ENCODE measurements around the gene LPO. TPM values are rescaled to one million over a fixed set of nuclear protein-coding genes. Genes with fewer than 3 reads are reported as not detected.

The LPO gene
- polyA plus RNA-seq, 1 donor from 2014 or later = not detected

GRCh38 chr17:58253082-58253481 lies 14.7 kb downstream of the LPO start:
- H4K20me1 ChIP-seq (ENCODE audit: insufficient read depth) = no peaks in the 10 kb centered on the region
- no peaks in the 10 kb centered on the region for H3K9me2 ChIP-seq (ENCODE audit: insufficient read depth, low read length)
- H3F3A ChIP-seq (ENCODE audit: insufficient read depth, low read length, poor library complexity, severe bottlenecking) = no peaks in the 10 kb centered on the region
- no peaks in the 10 kb centered on the region for H3K9me3 ChIP-seq (ENCODE audit: low read length)
- H3K79me2 ChIP-seq (replicated peaks; ENCODE audit: insufficient read depth, low read length) = no peaks in the 10 kb centered on the region
- no peak for TF ChIP-seq RAD21 (conservative IDR thresholded peaks at IDR 0.05)
- TF ChIP-seq MXI1 (conservative IDR thresholded peaks at IDR 0.05; ENCODE audit: poor library complexity, severe bottlenecking) = no peak
- no peak for TF ChIP-seq POLR2AphosphoS5 (IDR thresholded peaks at IDR 0.05)
- H3K36me3 ChIP-seq (ENCODE audit: insufficient read depth, low read length) = no peaks in the 10 kb centered on the region
- H2AFZ ChIP-seq (ENCODE audit: low read depth, low read length) = no peak overlapping the region
- H3K27ac ChIP-seq (ENCODE audit: low read length) = no peak overlapping the region
- no peak overlapping the region for H3K9ac ChIP-seq (ENCODE audit: low read length)
- no peak overlapping the region for H3K4me2 ChIP-seq (ENCODE audit: low read length)
- H3K4me3 ChIP-seq (ENCODE audit: low read length) = no peak overlapping the region
- H3K27me3 ChIP-seq (ENCODE audit: insufficient read depth, low read depth, low read length) = peaks cover 30% of the 10 kb centered on the region

- TF ChIP-seq MXI1 (conservative IDR thresholded peaks at IDR 0.05; ENCODE audit: poor library complexity, severe bottlenecking) = no peak
- peak; percentile 15 for TF ChIP-seq CTCF (IDR thresholded peaks at IDR 0.05; ENCODE audit: poor library complexity, severe bottlenecking)
- H3K4me2 ChIP-seq (ENCODE audit: low read length) = no peak overlapping the region
- H3K36me3 ChIP-seq (ENCODE audit: insufficient read depth, low read length) = no peaks in the 10 kb centered on the region
- H3K9ac ChIP-seq (ENCODE audit: low read length) = no peak overlapping the region
- H3K27ac ChIP-seq (ENCODE audit: low read length) = no peak overlapping the region
- no peaks in the 10 kb centered on the region for H4K20me1 ChIP-seq (ENCODE audit: insufficient read depth)
- peaks cover 18% of the 10 kb centered on the region for H3K27me3 ChIP-seq (ENCODE audit: insufficient read depth, low read depth, low read length)
- H3F3A ChIP-seq (ENCODE audit: insufficient read depth, low read length, poor library complexity, severe bottlenecking) = no peaks in the 10 kb centered on the region
- H3K4me3 ChIP-seq (ENCODE audit: low read length) = no peak overlapping the region
- no peaks in the 10 kb centered on the region for H3K9me2 ChIP-seq (ENCODE audit: insufficient read depth, low read length)
- H3K79me2 ChIP-seq (replicated peaks; ENCODE audit: insufficient read depth, low read length) = no peaks in the 10 kb centered on the region
- H2AFZ ChIP-seq (ENCODE audit: low read depth, low read length) = no peak overlapping the region
- H3K9me3 ChIP-seq (ENCODE audit: low read length) = no peaks in the 10 kb centered on the region
Measured at GRCh38 chr17:58254803-58255202, 16.4 kb downstream of the LPO start.

GRCh38 chr17:58262149-58262548 lies 23.8 kb downstream of the LPO start:
- H3K4me2 ChIP-seq (ENCODE audit: low read length) = no peak overlapping the region
- H2AFZ ChIP-seq (ENCODE audit: low read depth, low read length) = no peak overlapping the region
- H3K27me3 ChIP-seq (ENCODE audit: insufficient read depth, low read depth, low read length) = peaks cover 6% of the 10 kb centered on the region
- no peaks in the 10 kb centered on the region for H3K36me3 ChIP-seq (ENCODE audit: insufficient read depth, low read length)
- H4K20me1 ChIP-seq (ENCODE audit: insufficient read depth) = no peaks in the 10 kb centered on the region
- H3K27ac ChIP-seq (ENCODE audit: low read length) = no peak overlapping the region
- H3K4me3 ChIP-seq (ENCODE audit: low read length) = no peak overlapping the region
- H3F3A ChIP-seq (ENCODE audit: insufficient read depth, low read length, poor library complexity, severe bottlenecking) = no peaks in the 10 kb centered on the region
- no peaks in the 10 kb centered on the region for H3K9me2 ChIP-seq (ENCODE audit: insufficient read depth, low read length)
- no peaks in the 10 kb centered on the region for H3K79me2 ChIP-seq (replicated peaks; ENCODE audit: insufficient read depth, low read length)
- H3K9ac ChIP-seq (ENCODE audit: low read length) = no peak overlapping the region
- H3K9me3 ChIP-seq (ENCODE audit: low read length) = no peaks in the 10 kb centered on the region
- TF ChIP-seq EZH2 (IDR thresholded peaks at IDR 0.05; ENCODE audit: borderline replicate concordance, insufficient read depth, low read length, poor library complexity, severe bottlenecking) (no peak), SMC3 (conservative IDR thresholded peaks at IDR 0.05; ENCODE audit: poor library complexity) (no peak), RAD21 (conservative IDR thresholded peaks at IDR 0.05) (no peak), MXI1 (conservative IDR thresholded peaks at IDR 0.05; ENCODE audit: poor library complexity, severe bottlenecking) (no peak), POLR2AphosphoS5 (IDR thresholded peaks at IDR 0.05) (no peak), CTCF (IDR thresholded peaks at IDR 0.05; ENCODE audit: poor library complexity, severe bottlenecking) (no peak), TAF1 (IDR thresholded peaks at IDR 0.05; ENCODE audit: low read depth) (no peak)
